Measurements from ENCODE around the gene EEF1G.

EEF1G gene

GRCh38 chr11:62615521-62615920 lies 41.8 kb upstream of the EEF1G start:
- CTCF ChIA-PET = interaction anchor here (2.2 kb wide), 1 partner anchor 24 kb away, joined by 4 read pairs; the partner anchor contains the start of gene TUT1
- H3K36me3 ChIP-seq (ENCODE audit: control insufficient read depth in 4 of 4, insufficient read depth in 4 of 4, low read length in 3 of 4) = peaks cover 0 to 32% (median 23%) of the 10 kb centered on the region in 4 experiments
- no peak for DNase-seq
- POLR2A ChIA-PET = no interaction called here
- no peaks in the 10 kb centered on the region for H3K9me3 ChIP-seq (ENCODE audit: control extremely low read depth in 1 of 5, control insufficient read depth in 4 of 5, insufficient read depth in 2 of 5, low read depth in 1 of 5, low read length in 4 of 5)
- H3K27me3 ChIP-seq (replicated peaks in 2 of 5; ENCODE audit: control insufficient read depth in 4 of 5, insufficient read depth in 5 of 5, low read length in 4 of 5) = no peaks in the 10 kb centered on the region
- no peak overlapping the region for H3K4me3 ChIP-seq (ENCODE audit: control insufficient read depth in 1 of 7, extremely low read depth in 1 of 7, insufficient read depth in 4 of 7, low read depth in 2 of 7, low read length in 6 of 7)
- WGBS (ENCODE audit: insufficient coverage) = 100% methylated on average over 3 of the region's 7 CpGs
- peaks cover under 1 to 32% (median 27%) of the 10 kb centered on the region in 4 experiments for H3K4me1 ChIP-seq (ENCODE audit: control extremely low read depth in 1 of 4, control insufficient read depth in 4 of 4, insufficient read depth in 4 of 4, low read length in 3 of 4)
- no peak overlapping the region for H3K27ac ChIP-seq (ENCODE audit: insufficient read depth in 1 of 2, low read depth in 1 of 2, low read length in 2 of 2, poor library complexity in 1 of 2, severe bottlenecking in 2 of 2)

- no peak for DNase-seq
- Histone ChIP-seq H3K4me3 (ENCODE audit: control insufficient read depth in 1 of 7, extremely low read depth in 1 of 7, insufficient read depth in 4 of 7, low read depth in 2 of 7, low read length in 6 of 7) (no peak overlapping the region), H3K36me3 (ENCODE audit: control insufficient read depth in 4 of 4, insufficient read depth in 4 of 4, low read length in 3 of 4) (peaks cover 0 to 44% (median 27%) of the 10 kb centered on the region in 4 experiments), H3K27ac (ENCODE audit: insufficient read depth in 1 of 2, low read depth in 1 of 2, low read length in 2 of 2, poor library complexity in 1 of 2, severe bottlenecking in 2 of 2) (peak overlapping the region in 1 of 2 experiments; percentile 25), H3K27me3 (replicated peaks in 2 of 5; ENCODE audit: control insufficient read depth in 4 of 5, insufficient read depth in 5 of 5, low read length in 4 of 5) (no peaks in the 10 kb centered on the region), H3K4me1 (ENCODE audit: control extremely low read depth in 1 of 4, control insufficient read depth in 4 of 4, insufficient read depth in 4 of 4, low read length in 3 of 4) (peaks cover 0 to 33% (median 25%) of the 10 kb centered on the region in 4 experiments), H3K9me3 (ENCODE audit: control extremely low read depth in 1 of 5, control insufficient read depth in 4 of 5, insufficient read depth in 2 of 5, low read depth in 1 of 5, low read length in 4 of 5) (no peaks in the 10 kb centered on the region)
- ChIA-PET CTCF (interaction anchor here (1.5 to 2.2 kb wide), 3 partner anchors 10 to 27 kb away, joined by 3 to 5 read pairs (median 4); partner anchors contain the start of gene TUT1), POLR2A (interaction anchor here (3.4 kb wide), 1 partner anchor 12 kb away, joined by 10 read pairs; the partner anchor contains the start of gene MTA2)
- WGBS (ENCODE audit: insufficient coverage) = 89% methylated on average over 5 of the region's 8 CpGs
These were observed 40.6 kb upstream of the EEF1G start for GRCh38 chr11:62614275-62614674.

- Histone ChIP-seq H3K27me3 (replicated peaks in 2 of 5; ENCODE audit: control insufficient read depth in 4 of 5, insufficient read depth in 5 of 5, low read length in 4 of 5) (no peaks in the 10 kb centered on the region), H3K4me1 (ENCODE audit: control extremely low read depth in 1 of 4, control insufficient read depth in 4 of 4, insufficient read depth in 4 of 4, low read length in 3 of 4) (peaks cover 0 to 40% (median 28%) of the 10 kb centered on the region in 4 experiments), H3K9me3 (ENCODE audit: control extremely low read depth in 1 of 5, control insufficient read depth in 4 of 5, insufficient read depth in 2 of 5, low read depth in 1 of 5, low read length in 4 of 5) (no peaks in the 10 kb centered on the region), H3K27ac (ENCODE audit: insufficient read depth in 1 of 2, low read depth in 1 of 2, low read length in 2 of 2, poor library complexity in 1 of 2, severe bottlenecking in 2 of 2) (no peak overlapping the region), H3K4me3 (ENCODE audit: control insufficient read depth in 1 of 7, extremely low read depth in 1 of 7, insufficient read depth in 4 of 7, low read depth in 2 of 7, low read length in 6 of 7) (peak overlapping the region in 2 of 7 experiments; percentile 7 to 75), H3K36me3 (ENCODE audit: control insufficient read depth in 4 of 4, insufficient read depth in 4 of 4, low read length in 3 of 4) (peaks cover under 1 to 54% (median 32%) of the 10 kb centered on the region in 4 experiments)
- WGBS (ENCODE audit: insufficient coverage) = 84% methylated on average over 10 of the region's 15 CpGs
- POLR2A ChIA-PET = interaction anchor here (3.4 kb wide), 1 partner anchor 11 kb away, joined by 10 read pairs; the partner anchor contains the start of gene MTA2
- DNase-seq = no peak
- CTCF ChIA-PET = interaction anchor here (0.5 to 3.9 kb wide), 8 partner anchors 11 to 62 kb away, joined by 3 to 15 read pairs (median 3); no protein-coding TSS in a partner anchor
These were observed 39.6 kb upstream of the EEF1G start for GRCh38 chr11:62613291-62613778.

- H3K4me3 ChIP-seq (ENCODE audit: control insufficient read depth in 1 of 7, extremely low read depth in 1 of 7, insufficient read depth in 4 of 7, low read depth in 2 of 7, low read length in 6 of 7) = peak within 1 kb of the TSS; percentile 52 to 94 (median 79)
- peak; percentile 88 to 95 (median 94) for DNase-seq
- H3K4me1 ChIP-seq (ENCODE audit: control extremely low read depth in 1 of 4, control insufficient read depth in 4 of 4, insufficient read depth in 4 of 4, low read length in 3 of 4) = peaks cover 0 to 48% (median 34%) of the 10 kb centered on the region in 4 experiments
- CTCF ChIA-PET = interaction anchor here (0.5 to 5.2 kb wide), 21 partner anchors 9 to 89 kb away, joined by 3 to 62 read pairs (median 4); partner anchors contain the start of genes B3GAT3, INTS5, LRRN4CL and MTA2
- POLR2A ChIA-PET = interaction anchor here (0.7 to 3.4 kb wide), 5 partner anchors 9 to 229 kb away, joined by 3 to 10 read pairs (median 4); partner anchors contain the start of genes B3GAT3, C11orf98, CSKMT and MTA2
- H3K27ac ChIP-seq (ENCODE audit: insufficient read depth in 1 of 2, low read depth in 1 of 2, low read length in 2 of 2, poor library complexity in 1 of 2, severe bottlenecking in 2 of 2) = peak within 1 kb of the TSS; percentile 46 to 87
- no peaks in the 10 kb centered on the region for H3K27me3 ChIP-seq (replicated peaks in 2 of 5; ENCODE audit: control insufficient read depth in 4 of 5, insufficient read depth in 5 of 5, low read length in 4 of 5)
- 2% methylated on average over 78 of the region's 91 CpGs for WGBS (ENCODE audit: insufficient coverage)
- H3K36me3 ChIP-seq (ENCODE audit: control insufficient read depth in 4 of 4, insufficient read depth in 4 of 4, low read length in 3 of 4) = peaks cover 4 to 56% (median 34%) of the 10 kb centered on the region in 4 experiments
- no peaks in the 10 kb centered on the region for H3K9me3 ChIP-seq (ENCODE audit: control extremely low read depth in 1 of 5, control insufficient read depth in 4 of 5, insufficient read depth in 2 of 5, low read depth in 1 of 5, low read length in 4 of 5)
These were observed 38.9 kb upstream of the EEF1G start, which contains the start of the genes EML3 and ROM1 for GRCh38 chr11:62612366-62613290. EML3 (minus strand) TSS chr11:62612775; CDS start chr11:62612457, 318 bp downstream. ROM1 (plus strand) TSS chr11:62613257; CDS start chr11:62613282, 25 bp downstream.

- Histone ChIP-seq H3K36me3 (ENCODE audit: control insufficient read depth in 4 of 4, insufficient read depth in 4 of 4, low read length in 3 of 4) (peaks cover 4 to 54% (median 31%) of the 10 kb centered on the region in 4 experiments), H3K9me3 (ENCODE audit: control extremely low read depth in 1 of 5, control insufficient read depth in 4 of 5, insufficient read depth in 2 of 5, low read depth in 1 of 5, low read length in 4 of 5) (no peaks in the 10 kb centered on the region), H3K4me3 (ENCODE audit: control insufficient read depth in 1 of 7, extremely low read depth in 1 of 7, insufficient read depth in 4 of 7, low read depth in 2 of 7, low read length in 6 of 7) (peak overlapping the region; percentile 52 to 94 (median 79)), H3K4me1 (ENCODE audit: control extremely low read depth in 1 of 4, control insufficient read depth in 4 of 4, insufficient read depth in 4 of 4, low read length in 3 of 4) (peaks cover 0 to 51% (median 36%) of the 10 kb centered on the region in 4 experiments), H3K27me3 (replicated peaks in 2 of 5; ENCODE audit: control insufficient read depth in 4 of 5, insufficient read depth in 5 of 5, low read length in 4 of 5) (no peaks in the 10 kb centered on the region), H3K27ac (ENCODE audit: insufficient read depth in 1 of 2, low read depth in 1 of 2, low read length in 2 of 2, poor library complexity in 1 of 2, severe bottlenecking in 2 of 2) (peak overlapping the region; percentile 46 to 87)
- peak; percentile 70 to 87 (median 83) for DNase-seq
- 2% methylated on average over 29 of the region's 34 CpGs for WGBS (ENCODE audit: insufficient coverage)
- ChIA-PET POLR2A (interaction anchor here (0.7 to 3.4 kb wide), 6 partner anchors 9 to 229 kb away, joined by 3 to 10 read pairs (median 4); partner anchors contain the start of genes B3GAT3, C11orf98, CSKMT and INTS5), CTCF (interaction anchor here (1.0 to 5.2 kb wide), 16 partner anchors 9 to 90 kb away, joined by 3 to 62 read pairs (median 4); partner anchors contain the start of genes B3GAT3, INTS5, LRRN4CL and MTA2)
These were observed 38.1 kb upstream of the EEF1G start for GRCh38 chr11:62611705-62612365.
